Measurements from ENCODE around the gene PGF.

Gene PGF

GRCh38 chr14:74954947-74955228 is 509 bp downstream of the PGF start:
- no peak for DNase-seq

- DNase-seq: peak; percentile 65
Observed at GRCh38 chr14:74954232-74954946, 1.0 kb downstream of the PGF start.

- no peak for DNase-seq
Observed at GRCh38 chr14:74953686-74954085, 1.7 kb downstream of the PGF start.

GRCh38 chr14:74952697-74953484 is 2.5 kb downstream of the PGF start:
- no peak for DNase-seq

- no peak for DNase-seq
Observed at GRCh38 chr14:74952180-74952665, 3.2 kb downstream of the PGF start.

GRCh38 chr14:74951443-74952179 is 3.8 kb downstream of the PGF start:
- no peak for DNase-seq

GRCh38 chr14:74950795-74951442 is 4.5 kb downstream of the PGF start:
- no peak for DNase-seq

- DNase-seq: no peak
Observed at GRCh38 chr14:74949859-74950573, 5.4 kb downstream of the PGF start.

GRCh38 chr14:74949191-74949601 is 6.2 kb downstream of the PGF start:
- DNase-seq: no peak

- DNase-seq: no peak
Observed at GRCh38 chr14:74948228-74949175, 6.9 kb downstream of the PGF start.

GRCh38 chr14:74947353-74948227 is 7.8 kb downstream of the PGF start:
- no peak for DNase-seq

- no peak for DNase-seq
Observed at GRCh38 chr14:74946659-74947281, 8.6 kb downstream of the PGF start.

GRCh38 chr14:74945852-74946658 is 9.3 kb downstream of the PGF start:
- peak; percentile 38 for DNase-seq

GRCh38 chr14:74945261-74945851 is 10.0 kb downstream of the PGF start:
- DNase-seq: no peak

- no peak for DNase-seq
Observed at GRCh38 chr14:74942608-74943007, 12.8 kb downstream of the PGF start.

GRCh38 chr14:74942181-74942580 is 13.2 kb downstream of the PGF start:
- no peak for DNase-seq

- no peak for DNase-seq
Observed at GRCh38 chr14:74941676-74942097, 13.7 kb downstream of the PGF start.

GRCh38 chr14:74940956-74941565 is 14.3 kb downstream of the PGF start:
- DNase-seq: no peak

Measured in NCI-H748 treated with DMSO at 0.1 percent for 48 hours (cell line).